Hepatocyte (in vitro differentiated cells): Measurements from ENCODE around the gene CELA1. TPM values are rescaled to one million over a fixed set of nuclear protein-coding genes. Genes with fewer than 3 reads are reported as not detected.

Experiments
- DNase-seq: peaks from one replicate; pipeline ENCODE4 v3.0.0-alpha.2; 2016; ENCODE audit warnings: low spot score
- H2AFZ ChIP-seq: fragments of 200-600 bp; sonication (generic); 2 replicates; pipeline ENCODE4 v1.6.0; 2016; ENCODE audit warnings: antibody characterized with exemption, mild to moderate bottlenecking
- H3K27ac ChIP-seq: fragments of 200-600 bp; sonication (generic); 2 replicates; pipeline ENCODE4 v1.5.1; 2016; ENCODE audit warnings: mild to moderate bottlenecking
- H3K27me3 ChIP-seq: fragments of 200-600 bp; sonication (generic); 2 replicates; pipeline ENCODE4 v1.6.1; 2016
- H3K36me3 ChIP-seq: fragments of 200-600 bp; sonication (generic); replicated peaks from 2 replicates; pipeline ENCODE4 v1.5.1; 2016; ENCODE audit warnings: low read depth; ENCODE audit not compliant: insufficient read depth
- H3K4me1 ChIP-seq: fragments of 200-600 bp; sonication (generic); 2 replicates; pipeline ENCODE4 v1.5.1; 2016; ENCODE audit warnings: mild to moderate bottlenecking, moderate library complexity; ENCODE audit not compliant: insufficient read depth
- H3K4me2 ChIP-seq: fragments of 200-600 bp; sonication (generic); 2 replicates; pipeline ENCODE4 v1.6.0; 2016
- H3K4me3 ChIP-seq: fragments of 200-600 bp; sonication (generic); 2 replicates; pipeline ENCODE4 v1.5.1; 2016; ENCODE audit warnings: mild to moderate bottlenecking
- H3K79me2 ChIP-seq: fragments of 200-600 bp; sonication (generic); 2 replicates; pipeline ENCODE4 v1.6.0; 2017; ENCODE audit warnings: mild to moderate bottlenecking
- H3K9me2 ChIP-seq: fragments of 200-600 bp; sonication (generic); replicated peaks from 2 replicates; pipeline ENCODE4 v1.6.0; 2017; ENCODE audit warnings: mild to moderate bottlenecking; ENCODE audit not compliant: insufficient read depth
- H3K9me3 ChIP-seq: fragments of 200-600 bp; sonication (generic); 2 replicates; pipeline ENCODE4 v1.5.1; 2016; ENCODE audit warnings: low read depth, mild to moderate bottlenecking
- H4K20me1 ChIP-seq: fragments of 200-600 bp; sonication (generic); 2 replicates; pipeline ENCODE4 v1.6.0; 2016; ENCODE audit warnings: mild to moderate bottlenecking; ENCODE audit not compliant: insufficient read depth, poor library complexity, severe bottlenecking
- EZH2 ChIP-seq: fragments of 200-600 bp; sonication (generic); IDR thresholded peaks from 2 replicates; pipeline ENCODE4 v1.6.1; 2016; ENCODE audit warnings: antibody characterized with exemption, mild to moderate bottlenecking, borderline replicate concordance
- EZH2phosphoT487 ChIP-seq: fragments of 200-600 bp; sonication (generic); IDR thresholded peaks from one replicate; pipeline ENCODE4 v1.6.1; 2018; ENCODE audit warnings: antibody characterized with exemption, mild to moderate bottlenecking, low read depth, moderate library complexity; ENCODE audit not compliant: unreplicated experiment, severe bottlenecking
- WGBS: methylation state at CpG from one replicate; pipeline ENCODE4 v1.1.6; 2016; ENCODE audit warnings: low lambda C conversion rate; ENCODE audit errors: missing lambda C conversion rate; 5-methylcytosine and 5-hydroxymethylcytosine counted together
- polyA plus RNA-seq: library from polyadenylated mRNA; unstranded; fragments of >200 nt; fragmentation: Nextera tagmentation; extraction: Ambion mirVana; gene quantifications from 2 replicates; pipeline ENCODE4 v1.2.1, GENCODE V29; 2016
- total RNA-seq: library from RNA; depleted of rRNA; stranded (reverse); fragments of >200 nt; gene quantifications from 2 replicates; pipeline ENCODE4 v1.2.3, GENCODE V29; 2014
- TF ChIP-seq, protein P1 (sequence below): fragments of 200-600 bp; sonication (generic); IDR thresholded peaks from 2 replicates; pipeline ENCODE4 v1.5.1; 2016; ENCODE audit warnings: antibody characterized with exemption, mild to moderate bottlenecking; ENCODE audit not compliant: poor library complexity

CELA1 gene
- total and polyA plus RNA-seq, 2 experiments from 2014 or later: not detected

GRCh38 chr12:51374856-51375255 lies 28.4 kb upstream of the CELA1 start:
- TF ChIP-seq, protein P1, sequence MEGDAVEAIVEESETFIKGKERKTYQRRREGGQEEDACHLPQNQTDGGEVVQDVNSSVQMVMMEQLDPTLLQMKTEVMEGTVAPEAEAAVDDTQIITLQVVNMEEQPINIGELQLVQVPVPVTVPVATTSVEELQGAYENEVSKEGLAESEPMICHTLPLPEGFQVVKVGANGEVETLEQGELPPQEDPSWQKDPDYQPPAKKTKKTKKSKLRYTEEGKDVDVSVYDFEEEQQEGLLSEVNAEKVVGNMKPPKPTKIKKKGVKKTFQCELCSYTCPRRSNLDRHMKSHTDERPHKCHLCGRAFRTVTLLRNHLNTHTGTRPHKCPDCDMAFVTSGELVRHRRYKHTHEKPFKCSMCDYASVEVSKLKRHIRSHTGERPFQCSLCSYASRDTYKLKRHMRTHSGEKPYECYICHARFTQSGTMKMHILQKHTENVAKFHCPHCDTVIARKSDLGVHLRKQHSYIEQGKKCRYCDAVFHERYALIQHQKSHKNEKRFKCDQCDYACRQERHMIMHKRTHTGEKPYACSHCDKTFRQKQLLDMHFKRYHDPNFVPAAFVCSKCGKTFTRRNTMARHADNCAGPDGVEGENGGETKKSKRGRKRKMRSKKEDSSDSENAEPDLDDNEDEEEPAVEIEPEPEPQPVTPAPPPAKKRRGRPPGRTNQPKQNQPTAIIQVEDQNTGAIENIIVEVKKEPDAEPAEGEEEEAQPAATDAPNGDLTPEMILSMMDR: no peak
- TF ChIP-seq EZH2 (no peak), EZH2phosphoT487 (no peak)
- Histone ChIP-seq H3K9me2 (no peaks in the 10 kb centered on the region), H4K20me1 (no peaks in the 10 kb centered on the region), H3K4me1 (peaks cover 10% of the 10 kb centered on the region), H3K79me2 (no peaks in the 10 kb centered on the region), H3K4me3 (no peak overlapping the region), H3K36me3 (no peaks in the 10 kb centered on the region), H3K27me3 (no peaks in the 10 kb centered on the region), H3K9me3 (no peaks in the 10 kb centered on the region), H2AFZ (no peak overlapping the region), H3K27ac (no peak overlapping the region), H3K4me2 (no peak overlapping the region)
- WGBS: 82% methylated on average over 5 of the region's 5 CpGs
- DNase-seq: no peak

DNA sequence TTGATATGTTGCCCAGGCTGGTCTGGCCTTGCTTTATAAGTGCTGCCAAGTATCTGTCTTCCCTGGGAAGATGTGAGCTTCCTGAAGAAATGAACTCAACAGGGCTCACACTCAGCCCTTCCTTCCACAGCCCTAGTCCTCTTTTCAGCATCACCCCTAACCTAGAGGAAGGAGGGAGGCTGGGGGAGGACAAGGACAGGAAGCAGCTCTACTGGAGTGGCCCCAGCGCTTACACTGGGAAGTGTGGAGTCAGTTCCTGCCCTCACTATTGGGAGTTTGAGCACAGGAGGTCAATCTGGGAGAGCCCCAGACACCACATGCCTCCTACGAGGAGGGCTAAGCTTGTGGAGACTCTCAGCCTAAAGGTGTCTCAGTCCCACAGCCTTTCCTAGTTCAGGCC lies 27.9 kb upstream of the CELA1 start:
- H3K9me2 ChIP-seq: no peaks in the 10 kb centered on the region
- no peaks in the 10 kb centered on the region for H3K9me3 ChIP-seq
- H3K27me3 ChIP-seq: no peaks in the 10 kb centered on the region
- no peak for TF ChIP-seq EZH2
- TF ChIP-seq, protein P1: no peak
- TF ChIP-seq EZH2phosphoT487: no peak
- no peak overlapping the region for H3K4me2 ChIP-seq
- H4K20me1 ChIP-seq: no peaks in the 10 kb centered on the region
- no peak overlapping the region for H3K4me3 ChIP-seq
- 84% methylated on average over 2 of the region's 2 CpGs for WGBS
- peaks cover 10% of the 10 kb centered on the region for H3K4me1 ChIP-seq
- no peak overlapping the region for H2AFZ ChIP-seq
- no peak overlapping the region for H3K27ac ChIP-seq
- H3K36me3 ChIP-seq: no peaks in the 10 kb centered on the region
- no peak for DNase-seq
- H3K79me2 ChIP-seq: no peaks in the 10 kb centered on the region

DNA sequence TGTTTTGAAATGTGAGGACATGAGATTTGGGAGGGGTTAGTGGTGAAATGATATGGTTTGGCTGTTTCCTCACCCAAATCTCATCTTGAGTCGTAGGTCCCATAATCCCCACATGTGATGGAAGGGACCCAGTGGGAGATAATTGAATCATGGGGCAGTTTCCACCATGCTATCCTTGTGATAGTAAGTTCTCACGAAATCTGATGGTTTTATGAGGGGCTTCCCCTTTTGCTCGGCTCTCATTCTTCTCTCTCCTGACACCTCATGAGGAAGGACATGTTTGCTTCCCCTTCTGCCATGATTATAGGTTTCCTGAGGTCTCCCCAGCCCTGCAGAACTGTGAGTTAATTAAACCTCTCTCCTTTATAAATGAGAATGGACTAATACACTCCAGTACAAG lies 26.7 kb upstream of the CELA1 start:
- Histone ChIP-seq H3K4me3 (no peak overlapping the region), H3K36me3 (no peaks in the 10 kb centered on the region), H2AFZ (no peak overlapping the region), H3K27me3 (no peaks in the 10 kb centered on the region), H3K9me3 (no peaks in the 10 kb centered on the region), H3K4me1 (peaks cover 10% of the 10 kb centered on the region), H3K27ac (no peak overlapping the region), H3K4me2 (no peak overlapping the region), H3K9me2 (no peaks in the 10 kb centered on the region), H4K20me1 (no peaks in the 10 kb centered on the region), H3K79me2 (no peaks in the 10 kb centered on the region)
- 88% methylated on average over 3 of the region's 3 CpGs for WGBS
- no peak for TF ChIP-seq EZH2phosphoT487
- no peak for DNase-seq

DNA sequence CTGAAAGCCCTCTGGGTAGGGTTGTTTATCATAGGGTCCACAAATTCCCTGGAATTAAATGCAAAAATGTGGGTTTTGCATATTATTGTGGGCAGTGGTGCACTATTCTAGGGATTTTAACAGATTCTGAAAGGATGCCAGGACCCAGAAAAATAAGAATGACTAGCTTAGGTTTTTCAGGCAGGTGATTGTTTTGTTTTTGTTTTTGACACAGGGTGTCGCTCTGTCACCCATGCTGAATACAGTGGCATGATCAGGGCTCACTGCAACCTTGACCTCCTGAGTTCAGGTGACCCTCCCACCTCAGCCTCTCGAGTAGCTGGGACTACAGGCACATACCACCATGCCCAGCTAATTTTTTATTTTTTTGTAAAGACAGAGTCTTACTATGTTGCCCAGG lies 25.5 kb upstream of the CELA1 start:
- no peaks in the 10 kb centered on the region for H3K36me3 ChIP-seq
- TF ChIP-seq EZH2: no peak
- no peak for TF ChIP-seq EZH2phosphoT487
- TF ChIP-seq, protein P1: no peak
- 79% methylated on average over 2 of the region's 2 CpGs for WGBS

More for the DNA sequence above, 25.5 kb upstream of the CELA1 start:
- Histone ChIP-seq H3K9me2 (no peaks in the 10 kb centered on the region), H3K9me3 (no peaks in the 10 kb centered on the region), H2AFZ (no peak overlapping the region), H3K27ac (peak overlapping the region; percentile 82), H3K79me2 (no peaks in the 10 kb centered on the region), H3K4me2 (peak overlapping the region; percentile 55), H3K27me3 (no peaks in the 10 kb centered on the region), H3K4me1 (peaks cover 10% of the 10 kb centered on the region), H4K20me1 (no peaks in the 10 kb centered on the region), H3K4me3 (no peak overlapping the region)
- no peak for DNase-seq
